Measurements from ENCODE around the gene TPGS2.
"Not testable (repeated sequence)": the region's sequence is repeated elsewhere in the genome, so short reads cannot be mapped to it uniquely, and the experiment has no call there.

Gene TPGS2

GRCh38 chr18:36769611-36770314, 59.0 kb downstream of the TPGS2 start:
- no peaks in the 10 kb centered on the region for H3K36me3 ChIP-seq
- peak; percentile 46 for DNase-seq
- no peaks in the 10 kb centered on the region for H3K4me1 ChIP-seq
- no peaks in the 10 kb centered on the region for H3K9me3 ChIP-seq
- H3K27me3 ChIP-seq, result no peaks in the 10 kb centered on the region
- no peak overlapping the region for H3K4me3 ChIP-seq (ENCODE audit: low read depth, low read length)
- TF ChIP-seq CTCF (IDR thresholded peaks at IDR 0.05; ENCODE audit: low read depth, low read length), result peak; percentile 49

- Histone ChIP-seq H3K36me3 (no peaks in the 10 kb centered on the region), H3K27me3 (no peaks in the 10 kb centered on the region), H3K4me3 (ENCODE audit: low read depth, low read length) (no peak overlapping the region), H3K4me1 (no peaks in the 10 kb centered on the region), H3K9me3 (no peaks in the 10 kb centered on the region)
- DNase-seq, result no peak
- no peak for TF ChIP-seq CTCF (IDR thresholded peaks at IDR 0.05; ENCODE audit: low read depth, low read length)
Observed at GRCh38 chr18:36769172-36769571, 59.6 kb downstream of the TPGS2 start.

- TF ChIP-seq CTCF (IDR thresholded peaks at IDR 0.05; ENCODE audit: low read depth, low read length), result no peak
- H3K4me3 ChIP-seq (ENCODE audit: low read depth, low read length), result no peak overlapping the region
- H3K9me3 ChIP-seq, result no peaks in the 10 kb centered on the region
- DNase-seq, result no peak
- H3K4me1 ChIP-seq, result no peaks in the 10 kb centered on the region
- H3K36me3 ChIP-seq, result no peaks in the 10 kb centered on the region
- no peaks in the 10 kb centered on the region for H3K27me3 ChIP-seq
Observed at GRCh38 chr18:36766836-36767235, 62.0 kb downstream of the TPGS2 start.

- not testable (repeated sequence) for DNase-seq; H3K36me3 ChIP-seq; H3K4me3 ChIP-seq (ENCODE audit: low read depth, low read length); H3K27me3 ChIP-seq; H3K4me1 ChIP-seq; H3K9me3 ChIP-seq
Observed at GRCh38 chr18:36762965-36763364, 65.8 kb downstream of the TPGS2 start.

GRCh38 chr18:36762074-36762473, 66.7 kb downstream of the TPGS2 start:
- Histone ChIP-seq H3K36me3 (no peaks in the 10 kb centered on the region), H3K4me3 (ENCODE audit: low read depth, low read length) (no peak overlapping the region), H3K9me3 (no peaks in the 10 kb centered on the region), H3K4me1 (no peaks in the 10 kb centered on the region), H3K27me3 (no peaks in the 10 kb centered on the region)
- DNase-seq, result no peak
- TF ChIP-seq CTCF (IDR thresholded peaks at IDR 0.05; ENCODE audit: low read depth, low read length), result no peak

- H3K4me1 ChIP-seq, result no peaks in the 10 kb centered on the region
- TF ChIP-seq CTCF (IDR thresholded peaks at IDR 0.05; ENCODE audit: low read depth, low read length), result no peak
- no peaks in the 10 kb centered on the region for H3K36me3 ChIP-seq
- H3K4me3 ChIP-seq (ENCODE audit: low read depth, low read length), result no peak overlapping the region
- DNase-seq, result no peak
- H3K9me3 ChIP-seq, result no peaks in the 10 kb centered on the region
- no peaks in the 10 kb centered on the region for H3K27me3 ChIP-seq
Observed at GRCh38 chr18:36761186-36761698, 67.6 kb downstream of the TPGS2 start.
